Endodermal cell (in vitro differentiated cells): ENCODE data around the gene PPM1L. TPM values are rescaled to one million over a fixed set of nuclear protein-coding genes. Genes with fewer than 3 reads are reported as not detected.

Experiments
- DNase-seq: peaks from one replicate; pipeline ENCODE4 v3.0.0-alpha.2; 2017
- H3K27ac ChIP-seq: 2 replicates; pipeline ENCODE4 v1.5.1; 2013; ENCODE audit warnings: mild to moderate bottlenecking, low read depth, low read length, moderate library complexity
- H3K27me3 ChIP-seq: 2 replicates; pipeline ENCODE4 v1.6.1; 2013; ENCODE audit warnings: mild to moderate bottlenecking, low read length, moderate library complexity; ENCODE audit not compliant: insufficient read depth, control insufficient read depth, poor library complexity, severe bottlenecking
- H3K36me3 ChIP-seq: 2 replicates; pipeline ENCODE4 v1.7.0; 2013; ENCODE audit warnings: mild to moderate bottlenecking, low read length, moderate library complexity; ENCODE audit not compliant: control insufficient read depth, insufficient read depth
- H3K4me1 ChIP-seq: one replicate; pipeline ENCODE4 v1.7.0; 2013; ENCODE audit warnings: low read length; ENCODE audit not compliant: control insufficient read depth, insufficient read depth
- H3K4me3 ChIP-seq: 2 replicates; pipeline ENCODE4 v1.5.1; 2013; ENCODE audit warnings: mild to moderate bottlenecking, low read length, moderate library complexity
- H3K9ac ChIP-seq: 2 replicates; pipeline ENCODE4 v1.6.1; 2013; ENCODE audit warnings: mild to moderate bottlenecking, low read length, moderate library complexity; ENCODE audit not compliant: poor library complexity, severe bottlenecking; ENCODE audit errors: extremely low read depth
- H3K9me3 ChIP-seq: 2 replicates; pipeline ENCODE4 v1.6.1; 2013; ENCODE audit warnings: mild to moderate bottlenecking, low read length, moderate library complexity; ENCODE audit not compliant: control insufficient read depth
- H3K27ac Mint-ChIP-seq: 2 replicates; pipeline ENCODE4 v1.8.0; 2020; ENCODE audit warnings: mixed read lengths
- H3K27me3 Mint-ChIP-seq: 2 replicates; pipeline ENCODE4 v1.8.0; 2021; ENCODE audit warnings: mild to moderate bottlenecking, mixed read lengths; ENCODE audit not compliant: insufficient read depth
- H3K36me3 Mint-ChIP-seq: 2 replicates; pipeline ENCODE4 v1.8.0; 2020; ENCODE audit warnings: low read depth, mixed read lengths
- H3K4me1 Mint-ChIP-seq: 2 replicates; pipeline ENCODE4 v1.8.0; 2020; ENCODE audit warnings: mixed read lengths
- H3K4me3 Mint-ChIP-seq: 2 replicates; pipeline ENCODE4 v1.8.0; 2020; ENCODE audit warnings: mild to moderate bottlenecking, moderate library complexity, mixed read lengths
- H3K9me3 Mint-ChIP-seq: 2 replicates; pipeline ENCODE4 v1.8.0; 2020; ENCODE audit warnings: mild to moderate bottlenecking, mixed read lengths
- WGBS, 2 experiments: methylation state at CpG; one replicate each; pipeline versions ENCODE4 v1.1.5 to v1.1.7; 2013; ENCODE audit warnings: missing lambda C conversion rate in 2 of 2, mixed read lengths in 1 of 2; ENCODE audit not compliant: insufficient coverage in 1 of 2, insufficient read length in 1 of 2; 5-methylcytosine and 5-hydroxymethylcytosine counted together
- total RNA-seq, 2 donors: library from RNA; stranded (reverse); fragmentation: NEBNext Ultra II Directional in 1 of 2; extraction: Animal tissue kit (Norgen Biotek cat#: 25700) in 1 of 2; gene quantifications; 2 replicates in 1 of 2; 3 replicates in 1 of 2; pipeline ENCODE4 v1.2.1, GENCODE V29; 2021
- TF ChIP-seq, protein P1 (sequence below): fragments of 200-600 bp; sonication (generic); conservative IDR thresholded peaks from 2 replicates; pipeline ENCODE4 v1.5.0; 2021; ENCODE audit warnings: antibody characterized with exemption, mild to moderate bottlenecking

The PPM1L gene
- total RNA-seq, 2 donors from 2014 or later: 1.6 to 3.3 TPM

DNA sequence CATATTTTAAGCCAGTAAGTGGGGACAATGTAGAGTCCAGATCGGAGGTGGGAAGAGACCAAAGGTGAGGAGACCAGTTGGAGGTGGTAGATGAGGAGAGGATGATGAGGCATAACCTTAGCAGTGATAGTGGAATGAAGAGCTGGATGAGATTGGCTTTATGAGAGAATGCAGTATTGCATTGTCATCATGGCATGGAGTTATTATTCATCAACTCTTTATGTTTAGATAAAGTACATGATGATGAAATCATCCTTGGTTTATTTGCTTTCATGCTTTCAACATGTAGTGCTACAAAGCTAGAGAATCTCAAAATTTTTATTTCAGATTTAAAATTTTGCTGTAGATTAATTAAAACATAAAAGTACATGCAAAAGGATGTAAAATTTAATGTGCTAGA lies 64.0 kb downstream of the PPM1L start:
- H3K4me1 ChIP-seq: no peaks in the 10 kb centered on the region
- H3K9ac ChIP-seq: no peak overlapping the region
- no peaks in the 10 kb centered on the region for H3K9me3 ChIP-seq
- DNase-seq: no peak
- H3K9me3 Mint-ChIP-seq: no peaks in the 10 kb centered on the region
- H3K36me3 ChIP-seq: no peaks in the 10 kb centered on the region
- no peak overlapping the region for H3K4me3 Mint-ChIP-seq
- no peaks in the 10 kb centered on the region for H3K27me3 ChIP-seq
- no peaks in the 10 kb centered on the region for H3K4me1 Mint-ChIP-seq
- WGBS, 2 experiments: 84 to 100% methylated on average over 1 of the region's 1 CpG
- TF ChIP-seq, protein P1, sequence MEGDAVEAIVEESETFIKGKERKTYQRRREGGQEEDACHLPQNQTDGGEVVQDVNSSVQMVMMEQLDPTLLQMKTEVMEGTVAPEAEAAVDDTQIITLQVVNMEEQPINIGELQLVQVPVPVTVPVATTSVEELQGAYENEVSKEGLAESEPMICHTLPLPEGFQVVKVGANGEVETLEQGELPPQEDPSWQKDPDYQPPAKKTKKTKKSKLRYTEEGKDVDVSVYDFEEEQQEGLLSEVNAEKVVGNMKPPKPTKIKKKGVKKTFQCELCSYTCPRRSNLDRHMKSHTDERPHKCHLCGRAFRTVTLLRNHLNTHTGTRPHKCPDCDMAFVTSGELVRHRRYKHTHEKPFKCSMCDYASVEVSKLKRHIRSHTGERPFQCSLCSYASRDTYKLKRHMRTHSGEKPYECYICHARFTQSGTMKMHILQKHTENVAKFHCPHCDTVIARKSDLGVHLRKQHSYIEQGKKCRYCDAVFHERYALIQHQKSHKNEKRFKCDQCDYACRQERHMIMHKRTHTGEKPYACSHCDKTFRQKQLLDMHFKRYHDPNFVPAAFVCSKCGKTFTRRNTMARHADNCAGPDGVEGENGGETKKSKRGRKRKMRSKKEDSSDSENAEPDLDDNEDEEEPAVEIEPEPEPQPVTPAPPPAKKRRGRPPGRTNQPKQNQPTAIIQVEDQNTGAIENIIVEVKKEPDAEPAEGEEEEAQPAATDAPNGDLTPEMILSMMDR: no peak
- H3K36me3 Mint-ChIP-seq: no peaks in the 10 kb centered on the region
- H3K27ac ChIP-seq: no peak overlapping the region
- H3K27ac Mint-ChIP-seq: no peak overlapping the region
- no peaks in the 10 kb centered on the region for H3K27me3 Mint-ChIP-seq
- H3K4me3 ChIP-seq: no peak overlapping the region

DNA sequence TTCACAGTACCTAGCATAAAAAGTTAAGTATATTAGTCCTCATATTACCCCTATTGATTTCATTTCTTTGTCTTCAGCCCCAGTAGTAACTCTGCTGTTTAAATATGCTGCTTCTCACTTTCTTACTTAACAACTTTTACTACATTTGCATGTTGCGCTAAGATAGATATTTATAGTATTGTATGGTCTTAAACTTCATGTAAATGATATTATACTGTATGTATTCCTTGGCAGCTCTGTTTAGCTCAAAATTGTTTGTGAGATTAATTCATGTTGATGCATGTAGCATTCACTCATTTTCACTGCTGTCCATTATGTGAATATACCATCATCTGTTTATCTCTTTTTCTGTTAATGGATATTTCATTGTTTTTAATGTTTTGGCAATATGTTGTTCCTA lies 64.4 kb downstream of the PPM1L start:
- H3K4me1 ChIP-seq: no peaks in the 10 kb centered on the region
- TF ChIP-seq, protein P1: no peak
- H3K27me3 Mint-ChIP-seq: no peaks in the 10 kb centered on the region
- H3K27ac ChIP-seq: no peak overlapping the region
- DNase-seq: no peak
- no peaks in the 10 kb centered on the region for H3K9me3 ChIP-seq
- no CpG with 5 or more reads among the region's 1 CpG for WGBS, 2 experiments
- H3K4me3 Mint-ChIP-seq: no peak overlapping the region
- H3K4me3 ChIP-seq: no peak overlapping the region
- H3K27ac Mint-ChIP-seq: no peak overlapping the region
- H3K9me3 Mint-ChIP-seq: no peaks in the 10 kb centered on the region
- no peak overlapping the region for H3K9ac ChIP-seq
- H3K36me3 ChIP-seq: no peaks in the 10 kb centered on the region
- H3K4me1 Mint-ChIP-seq: no peaks in the 10 kb centered on the region
- no peaks in the 10 kb centered on the region for H3K36me3 Mint-ChIP-seq
- H3K27me3 ChIP-seq: no peaks in the 10 kb centered on the region

DNA sequence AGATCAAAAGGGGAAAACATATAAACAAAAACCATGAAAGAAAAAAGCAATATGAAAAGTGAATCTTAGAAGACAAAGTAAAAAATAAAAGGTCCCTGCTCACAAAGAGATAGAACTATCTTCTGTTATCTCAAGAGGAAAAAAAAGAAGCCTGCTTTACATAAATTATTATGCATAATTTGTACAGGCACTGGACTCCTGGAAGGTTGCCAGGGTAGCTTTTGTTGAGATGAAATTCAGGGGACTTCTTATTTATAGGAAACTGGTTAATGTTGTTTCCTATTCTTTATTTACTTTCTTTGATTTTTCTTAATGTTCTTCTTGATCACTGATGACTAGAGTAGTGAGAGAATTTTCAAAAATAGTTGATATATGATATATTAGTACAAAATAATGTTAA lies 66.9 kb downstream of the PPM1L start:
- TF ChIP-seq, protein P1: no peak
- H3K4me1 ChIP-seq: no peaks in the 10 kb centered on the region
- no peaks in the 10 kb centered on the region for H3K9me3 ChIP-seq
- H3K4me3 ChIP-seq: no peak overlapping the region
- Mint-ChIP-seq H3K27me3 (no peaks in the 10 kb centered on the region), H3K4me3 (no peak overlapping the region), H3K9me3 (no peaks in the 10 kb centered on the region), H3K27ac (no peak overlapping the region), H3K36me3 (no peaks in the 10 kb centered on the region), H3K4me1 (no peaks in the 10 kb centered on the region)
- H3K36me3 ChIP-seq: no peaks in the 10 kb centered on the region
- H3K27ac ChIP-seq: no peak overlapping the region
- H3K9ac ChIP-seq: no peak overlapping the region
- no peaks in the 10 kb centered on the region for H3K27me3 ChIP-seq
- DNase-seq: no peak
